HCT116 (cell line): ENCODE measurements around the gene ZNF433.

Source experiments
- ATF3 ChIP-seq: IDR thresholded peaks from 2 replicates; pipeline ENCODE4 v1.6.1; 2012
- CEBPB ChIP-seq: IDR thresholded peaks from 2 replicates; pipeline ENCODE4 v1.6.1; 2012; ENCODE audit warnings: low read depth
- CTCF ChIP-seq, 3 experiments: fragments of 200-600 bp in 1 of 3; sonication (generic) in 1 of 3; IDR thresholded peaks in 2 of 3; conservative IDR thresholded peaks in 1 of 3; 2 replicates each; pipeline ENCODE4 v1.5.1; 2012 to 2017; ENCODE audit warnings: low read depth in 2 of 3, low read length in 2 of 3, antibody characterized with exemption in 1 of 3, borderline replicate concordance in 1 of 3, control low read depth in 1 of 3, mild to moderate bottlenecking in 1 of 3, mixed read lengths in 1 of 3, mixed run types in 1 of 3, moderate library complexity in 1 of 3; ENCODE audit not compliant: insufficient read depth in 1 of 3
- EGR1 ChIP-seq: IDR thresholded peaks from 2 replicates; pipeline ENCODE4 v1.6.1; 2012; ENCODE audit warnings: low read depth
- FOSL1 ChIP-seq: IDR thresholded peaks from 2 replicates; pipeline ENCODE4 v1.6.1; 2012; ENCODE audit warnings: low read depth
- JUND ChIP-seq: IDR thresholded peaks from 2 replicates; pipeline ENCODE4 v1.6.1; 2012
- POLR2A ChIP-seq: IDR thresholded peaks from 2 replicates; pipeline ENCODE4 v1.7.0; 2011; ENCODE audit warnings: borderline replicate concordance; ENCODE audit not compliant: insufficient read depth, insufficient read length; ENCODE audit errors: extremely low read depth
- POLR2AphosphoS5 ChIP-seq: IDR thresholded peaks from 2 replicates; pipeline ENCODE4 v1.6.1; 2011; ENCODE audit warnings: mild to moderate bottlenecking, low read depth, low read length, moderate library complexity
- RAD21 ChIP-seq: IDR thresholded peaks from 2 replicates; pipeline ENCODE4 v1.6.1; 2012; ENCODE audit warnings: low read depth, mild to moderate bottlenecking
- SRF ChIP-seq: IDR thresholded peaks from 2 replicates; pipeline ENCODE4 v1.6.1; 2012; ENCODE audit warnings: low read depth
- YY1 ChIP-seq: IDR thresholded peaks from 2 replicates; pipeline ENCODE4 v1.6.1; 2011; ENCODE audit warnings: low read length, low read depth, moderate library complexity, mild to moderate bottlenecking; ENCODE audit not compliant: insufficient replicate concordance; ENCODE audit errors: extremely low read depth
- ZBTB33 ChIP-seq: IDR thresholded peaks from 2 replicates; pipeline ENCODE4 v1.6.1; 2011; ENCODE audit warnings: mild to moderate bottlenecking, low read length, moderate library complexity; ENCODE audit not compliant: insufficient replicate concordance; ENCODE audit errors: extremely low read depth

- TF ChIP-seq RAD21 (no peak), CTCF (IDR thresholded peaks at IDR 0.05 in 2 of 3, conservative IDR thresholded peaks at IDR 0.05 in 1 of 3; ENCODE audit: borderline replicate concordance in 1 of 3, insufficient read depth in 1 of 3, low read depth in 2 of 3, low read length in 2 of 3) (0 out of 6 replicates have a peak, but pooled peaks of 2 of the 3 experiments have one; percentile 4 to 9), POLR2AphosphoS5 (no peak), CEBPB (no peak), JUND (no peak), POLR2A (no peak), ZBTB33 (no peak), YY1 (no peak), ATF3 (no peak), EGR1 (no peak), FOSL1 (no peak), SRF (no peak)
Observed at GRCh38 chr19:11984986-11985385, 50.5 kb downstream of the ZNF433 start.
